GM12878 (cell line): ENCODE measurements around the gene INIP. TPM values are rescaled to one million over a fixed set of nuclear protein-coding genes. Genes with fewer than 3 reads are reported as not detected.

Experiments
- ATAC-seq: fragments of 200-7000 bp; cut with Tn5 transposase; 3 replicates; pipeline ENCODE4 v1.9.1; 2020; ENCODE audit warnings: mild to moderate bottlenecking, moderate library complexity
- BruUV-seq: library from RNA; stranded (reverse); fragments of 400-500 nt; replicated peaks from 2 replicates; lab custom pipeline; 2021; lab: Mats Ljungman, UMichigan
- CTCF ChIA-PET: fragments of 300-600 bp; sonication (Branson Sonifier 250); formaldehyde crosslinking; extraction: SDS; loops from one replicate; lab custom pipeline; 2021; ENCODE audit warnings: inconsistent platforms; lab: Yijun Ruan, JAX
- POLR2A ChIA-PET: fragments of 350-600 bp; formaldehyde crosslinking; extraction: SDS; loops from one replicate; lab custom pipeline; 2021; ENCODE audit warnings: inconsistent platforms; lab: Charles Lee
- RAD21 ChIA-PET: fragments of 300-600 bp; sonication (Branson Sonifier 250); formaldehyde crosslinking; loops from one replicate; lab custom pipeline; 2023; ENCODE audit warnings: antibody characterized with exemption; ENCODE audit not compliant: unreplicated experiment; lab: Charles Lee
- SMC1A ChIA-PET: fragments of 300-600 bp; sonication (Branson Sonifier 250); formaldehyde crosslinking; loops from one replicate; lab custom pipeline; 2023; ENCODE audit not compliant: unreplicated experiment, uncharacterized antibody; lab: Charles Lee
- DNase-seq: peaks from one replicate; pipeline ENCODE4 v3.0.0-alpha.2; 2011; ENCODE audit warnings: low read depth, low spot score
- FAIRE-seq: peaks from 3 replicates; lab custom pipeline; 2011; peaks lifted over from hg19 to GRCh38; lab: Jason Lieb, UNC
- H2AFZ ChIP-seq: 2 replicates; pipeline ENCODE4 v1.6.0; 2011; ENCODE audit warnings: low read depth, low read length, control low read depth; ENCODE audit not compliant: control insufficient read depth
- H3K27ac ChIP-seq: 2 replicates; pipeline ENCODE4 v1.5.1; 2011; ENCODE audit warnings: control low read depth; ENCODE audit not compliant: control insufficient read depth, insufficient read depth
- H3K27me3 ChIP-seq, 2 experiments: replicated peaks in 1 of 2; 2 replicates each; pipeline versions ENCODE4 v1.6.0 to v1.6.1; 2011; ENCODE audit warnings: low read length in 1 of 2; ENCODE audit not compliant: control insufficient read depth in 2 of 2, insufficient read depth in 2 of 2
- H3K36me3 ChIP-seq, 2 experiments: 2 replicates each; pipeline ENCODE4 v1.5.1; 2011; ENCODE audit warnings: low read length in 1 of 2; ENCODE audit not compliant: control insufficient read depth in 2 of 2, insufficient read depth in 2 of 2
- H3K4me1 ChIP-seq: 2 replicates; pipeline ENCODE4 v1.6.1; 2011; ENCODE audit warnings: mild to moderate bottlenecking, low read length, moderate library complexity, mixed read lengths; ENCODE audit not compliant: control insufficient read depth, insufficient read depth
- H3K4me2 ChIP-seq: 2 replicates; pipeline ENCODE4 v1.6.0; 2011; ENCODE audit warnings: control low read depth; ENCODE audit not compliant: control insufficient read depth, insufficient read depth
- H3K4me3 ChIP-seq: fragments of 200-600 bp; sonication (generic); 2 replicates; pipeline ENCODE4 v1.5.1; 2016
- H3K79me2 ChIP-seq: 2 replicates; pipeline ENCODE4 v1.6.0; 2011; ENCODE audit warnings: low read length; ENCODE audit not compliant: control insufficient read depth, insufficient read depth
- H3K9ac ChIP-seq: 2 replicates; pipeline ENCODE4 v1.8.0; 2011; ENCODE audit warnings: low read length, control low read depth, mixed read lengths; ENCODE audit not compliant: control insufficient read depth, insufficient read depth
- H3K9me3 ChIP-seq: replicated peaks from 3 replicates; pipeline ENCODE4 v1.5.1; 2011; ENCODE audit warnings: mild to moderate bottlenecking, low read length; ENCODE audit not compliant: control insufficient read depth, insufficient read depth
- H4K20me1 ChIP-seq: 2 replicates; pipeline ENCODE4 v1.6.0; 2011; ENCODE audit not compliant: control insufficient read depth, insufficient read depth
- CHD4 ChIP-seq: fragments of 200-600 bp; sonication (generic); IDR thresholded peaks from 2 replicates; pipeline ENCODE4 v1.6.1; 2016; ENCODE audit warnings: mild to moderate bottlenecking
- EED ChIP-seq: sonication (generic); IDR thresholded peaks from 2 replicates; pipeline ENCODE4 v1.6.1; 2016; ENCODE audit warnings: antibody characterized with exemption, low read depth
- JUND ChIP-seq: IDR thresholded peaks from 2 replicates; pipeline ENCODE4 v1.6.1; 2012; ENCODE audit warnings: low read depth, mild to moderate bottlenecking, low read length, improper control_type of control experiment, moderate library complexity
- LARP7 ChIP-seq: fragments of 450-650 bp; IDR thresholded peaks from 2 replicates; pipeline ENCODE4 v1.6.1; 2017; ENCODE audit warnings: mild to moderate bottlenecking
- NFXL1 ChIP-seq: fragments of 450-650 bp; IDR thresholded peaks from 2 replicates; pipeline ENCODE4 v1.6.1; 2017; ENCODE audit warnings: antibody characterized with exemption, mild to moderate bottlenecking, borderline replicate concordance
- NFYB ChIP-seq: IDR thresholded peaks from 2 replicates; pipeline ENCODE4 v1.6.1; 2011; ENCODE audit warnings: low read depth, mild to moderate bottlenecking, low read length, improper control_type of control experiment, moderate library complexity; ENCODE audit not compliant: insufficient read depth
- NR2F1 ChIP-seq: fragments of 450-650 bp; conservative IDR thresholded peaks from 2 replicates; pipeline ENCODE4 v1.6.1; 2017; ENCODE audit warnings: mild to moderate bottlenecking
- POLR2A ChIP-seq: IDR thresholded peaks from 2 replicates; pipeline ENCODE4 v1.6.1; 2011; ENCODE audit warnings: low read depth, mild to moderate bottlenecking, low read length
- POLR2AphosphoS5 ChIP-seq: IDR thresholded peaks from 2 replicates; pipeline ENCODE4 v1.6.1; 2011; ENCODE audit warnings: mild to moderate bottlenecking, low read length, inconsistent platforms
- SIN3A ChIP-seq: IDR thresholded peaks from 2 replicates; pipeline ENCODE4 v1.6.1; 2012; ENCODE audit warnings: low read depth, low read length, improper control_type of control experiment
- SMAD1 ChIP-seq: fragments of 450-650 bp; IDR thresholded peaks from 2 replicates; pipeline ENCODE4 v1.6.1; 2018; ENCODE audit warnings: mild to moderate bottlenecking, low read depth; ENCODE audit not compliant: partially characterized antibody
- ZNF24 ChIP-seq: fragments of 450-650 bp; IDR thresholded peaks from 2 replicates; pipeline ENCODE4 v1.6.1; 2017; ENCODE audit warnings: antibody characterized with exemption, mild to moderate bottlenecking
- ZSCAN29 ChIP-seq: fragments of 450-650 bp; IDR thresholded peaks from 2 replicates; pipeline ENCODE4 v1.6.1; 2017; ENCODE audit warnings: mild to moderate bottlenecking, moderate library complexity
- WGBS: methylation state at CpG from one replicate; pipeline ENCODE4 v1.1.6; 2016; ENCODE audit warnings: low lambda C conversion rate; ENCODE audit not compliant: insufficient replicate concordance, insufficient coverage; ENCODE audit errors: missing lambda C conversion rate; 5-methylcytosine and 5-hydroxymethylcytosine counted together
- in situ Hi-C: fragments of 300-500 bp; cut with MboI; formaldehyde crosslinking; loops from 9 replicates; pipeline ENCODE4 v1.14.3; 2018; ENCODE audit warnings: mixed read lengths
- intact Hi-C: fragments of 100-400 bp; cut with micrococcal nuclease; formaldehyde crosslinking; loops from one replicate; pipeline ENCODE4 v1.14.2; 2022; ENCODE audit not compliant: unreplicated experiment
- polyA plus RNA-seq, 11 experiments: library from polyadenylated mRNA; depleted of rRNA in 4 of 11; unstranded in 6 of 11; stranded (reverse) in 5 of 11; fragments of >200 nt; fragmentation: Nextera tagmentation in 4 of 11; fragmentation: Illumina TruSeq in 1 of 11; extraction: Ambion mirVana in 4 of 11; extraction: Trizol in 1 of 11; gene quantifications; 1 replicate in 1 of 11; 2 replicates in 10 of 11; pipeline versions ENCODE4 v1.2.1 to v1.2.3, GENCODE V29; 2011 to 2016; ENCODE audit warnings: inconsistent platforms in 2 of 11, missing spikeins in 2 of 11, low read depth in 1 of 11
- total RNA-seq, 4 experiments: library from RNA; depleted of rRNA in 3 of 4; stranded (reverse); fragments of >200 nt in 3 of 4; fragmentation: Illumina TruSeq in 1 of 4; extraction: Trizol in 1 of 4; gene quantifications; 2 replicates each; pipeline versions ENCODE4 v1.2.1 to v1.2.3, GENCODE V29; 2013 to 2021
- TF ChIP-seq, protein P1 (sequence below): IDR thresholded peaks from 2 replicates; pipeline ENCODE4 v1.6.1; 2012; ENCODE audit warnings: low read depth, low read length, improper control_type of control experiment
- TF ChIP-seq, protein P2 (sequence below): fragments of 450-650 bp; IDR thresholded peaks from 2 replicates; pipeline ENCODE4 v1.6.1; 2017; ENCODE audit warnings: borderline replicate concordance
- TF ChIP-seq, protein P3 (sequence below): fragments of 450-650 bp; IDR thresholded peaks from 2 replicates; pipeline ENCODE4 v1.6.1; 2017; ENCODE audit warnings: low read depth, mild to moderate bottlenecking, moderate library complexity
- TF ChIP-seq, protein P4 (sequence below): IDR thresholded peaks from 2 replicates; pipeline ENCODE4 v1.6.1; 2012; ENCODE audit warnings: low read length, inconsistent platforms
- TF ChIP-seq, protein P5 (sequence below): IDR thresholded peaks from 2 replicates; pipeline ENCODE4 v1.6.1; 2012; ENCODE audit warnings: mild to moderate bottlenecking, low read depth, low read length

Gene INIP
- total and polyA plus RNA-seq, 10 of the 15 experiments (the other 5 are each of a cell fraction or from before 2014, with no cell fraction given): 18.9 to 66.5 (median 37.7) TPM

DNA sequence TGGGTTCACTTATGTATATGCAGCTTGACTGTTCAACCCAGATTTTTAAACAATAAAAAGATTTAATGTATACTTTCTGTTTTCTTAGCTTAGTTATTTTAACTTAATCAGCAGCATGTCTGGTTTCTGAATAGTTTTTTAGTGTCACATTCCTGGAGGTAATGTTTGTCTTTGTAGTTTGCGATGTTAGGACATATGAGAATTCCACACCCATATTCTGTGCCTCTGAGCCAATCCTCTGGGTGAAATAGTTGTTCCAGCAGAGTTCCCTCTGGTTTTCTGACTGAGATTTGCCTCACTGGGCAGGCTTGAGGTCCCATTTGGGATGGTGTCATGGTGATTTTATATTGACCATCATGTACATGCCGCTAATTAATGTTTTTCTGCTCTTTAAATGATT lies 48.6 kb downstream of the INIP start:
- ChIA-PET POLR2A (no interaction called here), CTCF (interaction anchor here (1.5 kb wide), 1 partner anchor 151 kb away, joined by 4 read pairs; no protein-coding TSS in a partner anchor), RAD21 (no interaction called here), SMC1A (interaction anchor here (0.6 to 0.8 kb wide), 4 partner anchors 16 to 177 kb away, joined by 3 read pairs; no protein-coding TSS in a partner anchor)
- no peaks in the 10 kb centered on the region for H3K36me3 ChIP-seq
- H3K9ac ChIP-seq: no peak overlapping the region
- H3K27ac ChIP-seq: no peak overlapping the region
- in situ Hi-C loops: no loop called here
- no peaks in the 10 kb centered on the region for H3K79me2 ChIP-seq
- H3K4me3 ChIP-seq: no peak overlapping the region
- DNase-seq: no peak
- no peaks in the 10 kb centered on the region for H4K20me1 ChIP-seq
- no peak for ATAC-seq
- no peaks in the 10 kb centered on the region for H3K4me1 ChIP-seq
- H3K27me3 ChIP-seq: no peaks in the 10 kb centered on the region
- intact Hi-C loops: no loop called here
- WGBS: 100% methylated on average over 2 of the region's 2 CpGs
- H3K4me2 ChIP-seq: no peak overlapping the region
- H3K9me3 ChIP-seq: no peaks in the 10 kb centered on the region
- no peak overlapping the region for H2AFZ ChIP-seq
- no TSS peak for BruUV-seq
- FAIRE-seq: no peak
- TF ChIP-seq POLR2A: no peak
- TF ChIP-seq CHD4: no peak
- TF ChIP-seq, protein P1, sequence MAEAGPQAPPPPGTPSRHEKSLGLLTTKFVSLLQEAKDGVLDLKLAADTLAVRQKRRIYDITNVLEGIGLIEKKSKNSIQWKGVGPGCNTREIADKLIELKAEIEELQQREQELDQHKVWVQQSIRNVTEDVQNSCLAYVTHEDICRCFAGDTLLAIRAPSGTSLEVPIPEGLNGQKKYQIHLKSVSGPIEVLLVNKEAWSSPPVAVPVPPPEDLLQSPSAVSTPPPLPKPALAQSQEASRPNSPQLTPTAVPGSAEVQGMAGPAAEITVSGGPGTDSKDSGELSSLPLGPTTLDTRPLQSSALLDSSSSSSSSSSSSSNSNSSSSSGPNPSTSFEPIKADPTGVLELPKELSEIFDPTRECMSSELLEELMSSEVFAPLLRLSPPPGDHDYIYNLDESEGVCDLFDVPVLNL: no peak
- TF ChIP-seq SIN3A: no peak
- TF ChIP-seq EED: no peak
- TF ChIP-seq SMAD1: no peak
- TF ChIP-seq, protein P2, sequence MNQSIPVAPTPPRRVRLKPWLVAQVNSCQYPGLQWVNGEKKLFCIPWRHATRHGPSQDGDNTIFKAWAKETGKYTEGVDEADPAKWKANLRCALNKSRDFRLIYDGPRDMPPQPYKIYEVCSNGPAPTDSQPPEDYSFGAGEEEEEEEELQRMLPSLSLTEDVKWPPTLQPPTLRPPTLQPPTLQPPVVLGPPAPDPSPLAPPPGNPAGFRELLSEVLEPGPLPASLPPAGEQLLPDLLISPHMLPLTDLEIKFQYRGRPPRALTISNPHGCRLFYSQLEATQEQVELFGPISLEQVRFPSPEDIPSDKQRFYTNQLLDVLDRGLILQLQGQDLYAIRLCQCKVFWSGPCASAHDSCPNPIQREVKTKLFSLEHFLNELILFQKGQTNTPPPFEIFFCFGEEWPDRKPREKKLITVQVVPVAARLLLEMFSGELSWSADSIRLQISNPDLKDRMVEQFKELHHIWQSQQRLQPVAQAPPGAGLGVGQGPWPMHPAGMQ: no peak
- no peak for TF ChIP-seq ZSCAN29
- no peak for TF ChIP-seq LARP7
- TF ChIP-seq, protein P3, sequence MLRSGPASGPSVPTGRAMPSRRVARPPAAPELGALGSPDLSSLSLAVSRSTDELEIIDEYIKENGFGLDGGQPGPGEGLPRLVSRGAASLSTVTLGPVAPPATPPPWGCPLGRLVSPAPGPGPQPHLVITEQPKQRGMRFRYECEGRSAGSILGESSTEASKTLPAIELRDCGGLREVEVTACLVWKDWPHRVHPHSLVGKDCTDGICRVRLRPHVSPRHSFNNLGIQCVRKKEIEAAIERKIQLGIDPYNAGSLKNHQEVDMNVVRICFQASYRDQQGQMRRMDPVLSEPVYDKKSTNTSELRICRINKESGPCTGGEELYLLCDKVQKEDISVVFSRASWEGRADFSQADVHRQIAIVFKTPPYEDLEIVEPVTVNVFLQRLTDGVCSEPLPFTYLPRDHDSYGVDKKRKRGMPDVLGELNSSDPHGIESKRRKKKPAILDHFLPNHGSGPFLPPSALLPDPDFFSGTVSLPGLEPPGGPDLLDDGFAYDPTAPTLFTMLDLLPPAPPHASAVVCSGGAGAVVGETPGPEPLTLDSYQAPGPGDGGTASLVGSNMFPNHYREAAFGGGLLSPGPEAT: no peak
- no peak for TF ChIP-seq NFXL1
- TF ChIP-seq ZNF24: no peak
- TF ChIP-seq, protein P4, sequence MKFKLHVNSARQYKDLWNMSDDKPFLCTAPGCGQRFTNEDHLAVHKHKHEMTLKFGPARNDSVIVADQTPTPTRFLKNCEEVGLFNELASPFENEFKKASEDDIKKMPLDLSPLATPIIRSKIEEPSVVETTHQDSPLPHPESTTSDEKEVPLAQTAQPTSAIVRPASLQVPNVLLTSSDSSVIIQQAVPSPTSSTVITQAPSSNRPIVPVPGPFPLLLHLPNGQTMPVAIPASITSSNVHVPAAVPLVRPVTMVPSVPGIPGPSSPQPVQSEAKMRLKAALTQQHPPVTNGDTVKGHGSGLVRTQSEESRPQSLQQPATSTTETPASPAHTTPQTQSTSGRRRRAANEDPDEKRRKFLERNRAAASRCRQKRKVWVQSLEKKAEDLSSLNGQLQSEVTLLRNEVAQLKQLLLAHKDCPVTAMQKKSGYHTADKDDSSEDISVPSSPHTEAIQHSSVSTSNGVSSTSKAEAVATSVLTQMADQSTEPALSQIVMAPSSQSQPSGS: no peak
- no peak for TF ChIP-seq NFYB
- TF ChIP-seq, protein P5, sequence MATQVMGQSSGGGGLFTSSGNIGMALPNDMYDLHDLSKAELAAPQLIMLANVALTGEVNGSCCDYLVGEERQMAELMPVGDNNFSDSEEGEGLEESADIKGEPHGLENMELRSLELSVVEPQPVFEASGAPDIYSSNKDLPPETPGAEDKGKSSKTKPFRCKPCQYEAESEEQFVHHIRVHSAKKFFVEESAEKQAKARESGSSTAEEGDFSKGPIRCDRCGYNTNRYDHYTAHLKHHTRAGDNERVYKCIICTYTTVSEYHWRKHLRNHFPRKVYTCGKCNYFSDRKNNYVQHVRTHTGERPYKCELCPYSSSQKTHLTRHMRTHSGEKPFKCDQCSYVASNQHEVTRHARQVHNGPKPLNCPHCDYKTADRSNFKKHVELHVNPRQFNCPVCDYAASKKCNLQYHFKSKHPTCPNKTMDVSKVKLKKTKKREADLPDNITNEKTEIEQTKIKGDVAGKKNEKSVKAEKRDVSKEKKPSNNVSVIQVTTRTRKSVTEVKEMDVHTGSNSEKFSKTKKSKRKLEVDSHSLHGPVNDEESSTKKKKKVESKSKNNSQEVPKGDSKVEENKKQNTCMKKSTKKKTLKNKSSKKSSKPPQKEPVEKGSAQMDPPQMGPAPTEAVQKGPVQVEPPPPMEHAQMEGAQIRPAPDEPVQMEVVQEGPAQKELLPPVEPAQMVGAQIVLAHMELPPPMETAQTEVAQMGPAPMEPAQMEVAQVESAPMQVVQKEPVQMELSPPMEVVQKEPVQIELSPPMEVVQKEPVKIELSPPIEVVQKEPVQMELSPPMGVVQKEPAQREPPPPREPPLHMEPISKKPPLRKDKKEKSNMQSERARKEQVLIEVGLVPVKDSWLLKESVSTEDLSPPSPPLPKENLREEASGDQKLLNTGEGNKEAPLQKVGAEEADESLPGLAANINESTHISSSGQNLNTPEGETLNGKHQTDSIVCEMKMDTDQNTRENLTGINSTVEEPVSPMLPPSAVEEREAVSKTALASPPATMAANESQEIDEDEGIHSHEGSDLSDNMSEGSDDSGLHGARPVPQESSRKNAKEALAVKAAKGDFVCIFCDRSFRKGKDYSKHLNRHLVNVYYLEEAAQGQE: no peak
- TF ChIP-seq POLR2AphosphoS5: no peak
- TF ChIP-seq NR2F1: no peak
- no peak for TF ChIP-seq JUND
